ENCODE results near the gene TBX10.
"Not testable (repeated sequence)": the region's sequence is repeated elsewhere in the genome, so short reads cannot be mapped to it uniquely, and the experiment has no call there.

TBX10 gene

DNA sequence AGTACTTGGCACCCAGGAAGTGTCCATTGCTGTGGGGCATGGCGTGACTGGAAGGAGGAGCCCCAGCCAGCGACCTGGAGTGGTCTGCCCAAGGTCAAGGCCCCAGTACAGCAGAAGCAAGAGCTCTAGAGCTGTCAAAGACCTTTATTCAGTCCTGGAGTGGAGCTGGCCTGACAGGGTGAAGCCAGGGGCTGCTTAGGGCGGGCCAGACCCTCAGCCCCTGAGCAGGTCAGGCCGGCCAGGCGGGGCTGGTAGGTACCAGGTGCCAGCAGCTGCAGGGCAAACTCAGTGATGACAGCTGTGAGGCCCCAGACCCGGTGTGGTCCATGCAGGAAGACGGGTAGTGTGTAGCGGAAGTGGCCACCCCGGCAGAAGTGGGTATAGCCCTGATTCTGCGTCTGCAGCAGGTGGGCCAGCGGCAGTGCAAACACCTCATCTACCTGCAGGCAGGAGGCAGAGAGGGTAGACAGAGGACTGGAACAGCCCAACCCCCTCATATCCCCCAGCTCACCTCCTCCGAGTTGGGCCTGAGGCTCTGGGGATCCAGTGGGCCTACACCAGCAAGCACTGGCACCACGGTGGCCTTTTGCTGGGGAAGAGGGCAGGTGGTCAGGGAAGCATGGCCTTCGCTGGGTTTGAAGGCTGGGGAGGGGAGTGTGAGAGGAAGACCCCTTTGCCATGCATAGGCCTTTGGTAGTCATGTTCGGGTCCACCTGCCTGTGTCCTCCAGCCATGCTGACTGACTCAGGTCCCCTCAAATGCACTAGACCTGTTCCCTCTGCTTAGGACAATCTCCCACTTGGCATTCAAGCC is 11.5 kb downstream of the TBX10 start:
- no peak for DNase-seq (ENCODE audit: low spot score)
- peak overlapping the region; percentile 88 for H3K27ac ChIP-seq
- ChIA-PET POLR2A (ENCODE audit: low non-redundant PET) (no interaction called here), CTCF (interaction anchor here (0.8 to 3.3 kb wide), 5 partner anchors 14 to 56 kb away, joined by 3 to 15 read pairs (median 6); no protein-coding TSS in a partner anchor)
- TF ChIP-seq, protein P1, sequence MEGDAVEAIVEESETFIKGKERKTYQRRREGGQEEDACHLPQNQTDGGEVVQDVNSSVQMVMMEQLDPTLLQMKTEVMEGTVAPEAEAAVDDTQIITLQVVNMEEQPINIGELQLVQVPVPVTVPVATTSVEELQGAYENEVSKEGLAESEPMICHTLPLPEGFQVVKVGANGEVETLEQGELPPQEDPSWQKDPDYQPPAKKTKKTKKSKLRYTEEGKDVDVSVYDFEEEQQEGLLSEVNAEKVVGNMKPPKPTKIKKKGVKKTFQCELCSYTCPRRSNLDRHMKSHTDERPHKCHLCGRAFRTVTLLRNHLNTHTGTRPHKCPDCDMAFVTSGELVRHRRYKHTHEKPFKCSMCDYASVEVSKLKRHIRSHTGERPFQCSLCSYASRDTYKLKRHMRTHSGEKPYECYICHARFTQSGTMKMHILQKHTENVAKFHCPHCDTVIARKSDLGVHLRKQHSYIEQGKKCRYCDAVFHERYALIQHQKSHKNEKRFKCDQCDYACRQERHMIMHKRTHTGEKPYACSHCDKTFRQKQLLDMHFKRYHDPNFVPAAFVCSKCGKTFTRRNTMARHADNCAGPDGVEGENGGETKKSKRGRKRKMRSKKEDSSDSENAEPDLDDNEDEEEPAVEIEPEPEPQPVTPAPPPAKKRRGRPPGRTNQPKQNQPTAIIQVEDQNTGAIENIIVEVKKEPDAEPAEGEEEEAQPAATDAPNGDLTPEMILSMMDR (conservative IDR thresholded peaks at IDR 0.05; ENCODE audit: low read depth) = no peak

DNA sequence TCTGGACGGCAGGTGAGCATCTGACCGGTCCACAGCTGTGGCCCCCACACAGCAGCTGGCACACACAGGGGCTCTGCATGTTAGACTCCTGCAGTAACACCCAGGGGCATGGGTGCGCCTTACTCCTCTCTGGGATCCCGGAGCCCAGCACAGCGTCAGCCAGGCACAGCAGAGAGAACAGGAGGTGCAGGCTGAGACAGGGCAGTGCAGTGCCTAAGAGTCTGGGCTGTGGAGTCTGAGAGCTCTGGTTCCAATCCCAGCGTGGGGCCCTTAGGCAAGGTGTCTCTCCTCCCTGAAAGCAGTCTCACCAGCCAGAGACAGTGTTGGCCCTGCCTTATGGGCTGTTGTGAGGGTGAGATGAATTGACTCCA is 12.1 kb downstream of the TBX10 start:
- POLR2A ChIA-PET (ENCODE audit: low non-redundant PET) = no interaction called here
- peak overlapping the region; percentile 88 for H3K27ac ChIP-seq
- TF ChIP-seq, protein P1 (conservative IDR thresholded peaks at IDR 0.05; ENCODE audit: low read depth) = no peak
- CTCF ChIA-PET = interaction anchor here (0.8 to 3.3 kb wide), 2 partner anchors 13 to 87 kb away, joined by 3 to 15 read pairs; no protein-coding TSS in a partner anchor
- no peak for DNase-seq (ENCODE audit: low spot score)

DNA sequence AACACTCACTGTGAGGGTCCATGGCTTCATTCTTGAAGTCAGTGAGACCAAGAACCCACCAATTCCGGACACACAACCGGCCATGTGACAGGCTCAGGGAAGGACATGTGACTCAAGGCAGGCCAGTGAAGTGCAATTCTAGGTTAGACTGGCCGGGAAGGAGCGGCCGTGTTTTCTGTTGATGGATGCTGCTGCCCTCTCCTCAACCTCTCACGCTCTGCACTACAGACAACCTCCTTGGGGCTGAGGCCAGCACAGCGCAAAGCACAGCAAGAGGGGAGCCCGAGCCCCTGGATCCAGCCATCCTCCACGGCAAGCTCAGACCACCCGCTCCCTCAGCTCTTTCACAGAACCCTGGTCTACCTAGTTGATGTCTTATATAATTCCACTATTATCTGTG is 12.6 kb downstream of the TBX10 start:
- POLR2A ChIA-PET (ENCODE audit: low non-redundant PET) = no interaction called here
- CTCF ChIA-PET = interaction anchor here (0.8 kb wide), 2 partner anchors 12 to 87 kb away, joined by 3 read pairs; no protein-coding TSS in a partner anchor
- H3K27ac ChIP-seq = peak overlapping the region; percentile 88; the same call in 1 of the 2 replicates
- TF ChIP-seq, protein P1 (conservative IDR thresholded peaks at IDR 0.05; ENCODE audit: low read depth) = no peak
- no peak for DNase-seq (ENCODE audit: low spot score)

DNA sequence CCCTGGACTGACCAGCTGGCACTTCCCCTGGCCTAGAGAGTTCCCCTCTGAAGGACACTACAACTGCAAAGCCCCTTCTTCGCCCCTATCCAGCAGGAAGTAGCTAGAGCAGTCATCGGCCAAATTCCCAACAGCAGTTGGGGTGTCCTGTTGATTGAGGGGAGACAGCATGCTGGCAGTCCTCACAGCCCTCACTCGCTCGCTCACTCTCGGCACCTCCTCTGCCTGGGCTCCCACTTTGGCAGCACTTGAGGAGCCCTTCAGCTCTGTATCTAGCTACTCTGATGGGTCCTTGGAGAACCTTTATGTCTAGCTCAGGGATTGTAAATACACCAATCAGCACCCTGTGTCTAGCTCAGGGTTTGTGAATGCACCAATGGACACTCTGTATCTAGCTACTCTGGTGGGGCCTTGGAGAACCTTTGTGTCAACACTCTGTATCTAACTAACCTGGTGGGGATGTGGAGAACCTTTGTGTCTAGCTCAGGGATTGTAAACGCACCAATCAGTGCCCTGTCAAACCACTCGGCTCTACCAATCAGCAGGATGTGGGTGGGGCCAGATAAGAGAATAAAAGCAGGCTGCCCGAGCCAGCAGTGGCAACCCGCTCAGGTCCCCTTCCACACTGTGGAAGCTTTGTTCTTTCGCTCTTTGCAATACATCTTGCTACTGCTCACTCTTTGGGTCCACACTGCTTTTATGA is 13.3 kb downstream of the TBX10 start:
- H3K27ac ChIP-seq; POLR2A ChIA-PET (ENCODE audit: low non-redundant PET); DNase-seq (ENCODE audit: low spot score): not testable (repeated sequence)
- CTCF ChIA-PET = interaction anchor here (0.8 kb wide), 2 partner anchors 12 to 88 kb away, joined by 3 read pairs; no protein-coding TSS in a partner anchor

DNA sequence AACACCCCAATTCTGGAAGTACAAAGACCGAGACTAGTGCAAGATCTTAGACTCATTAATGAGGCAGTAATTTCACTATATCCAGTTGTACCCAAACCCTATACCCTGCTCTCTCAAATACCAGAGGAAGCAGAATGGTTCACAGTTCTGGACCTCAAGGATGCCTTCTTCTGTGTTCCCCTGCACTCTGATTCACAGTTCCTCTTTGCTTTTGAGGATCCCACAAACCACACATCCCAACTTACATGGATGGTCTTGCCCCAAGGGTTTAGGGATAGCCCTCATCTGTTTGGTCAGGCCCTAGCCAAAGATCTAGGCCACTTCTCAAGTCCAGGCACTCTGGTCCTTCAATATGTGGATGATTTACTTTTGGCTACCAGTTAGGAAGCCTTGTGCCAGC is 15.8 kb downstream of the TBX10 start:
- POLR2A ChIA-PET (ENCODE audit: low non-redundant PET); CTCF ChIA-PET; DNase-seq (ENCODE audit: low spot score); H3K27ac ChIP-seq: not testable (repeated sequence)

DNA sequence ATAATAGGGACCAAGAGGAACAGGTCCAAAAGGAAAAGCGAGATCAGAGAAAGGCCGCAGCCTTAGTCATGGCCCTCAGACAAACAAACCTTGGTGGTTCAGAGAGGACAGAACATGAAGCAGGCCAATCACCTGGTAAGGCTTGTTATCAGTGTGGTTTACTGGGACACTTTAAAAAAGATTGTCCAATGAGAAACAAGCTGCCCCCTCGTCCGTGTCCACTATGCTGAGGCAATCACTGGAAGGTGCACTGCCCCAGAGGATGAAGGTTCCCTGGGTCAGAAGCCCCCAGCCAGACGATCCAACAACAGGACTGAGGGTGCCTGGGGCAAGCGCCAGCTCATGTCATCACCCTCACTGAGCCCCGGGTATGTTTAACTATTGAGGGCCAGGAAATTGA is 16.7 kb downstream of the TBX10 start:
- H3K27ac ChIP-seq; DNase-seq (ENCODE audit: low spot score); POLR2A ChIA-PET (ENCODE audit: low non-redundant PET); CTCF ChIA-PET: not testable (repeated sequence)

DNA sequence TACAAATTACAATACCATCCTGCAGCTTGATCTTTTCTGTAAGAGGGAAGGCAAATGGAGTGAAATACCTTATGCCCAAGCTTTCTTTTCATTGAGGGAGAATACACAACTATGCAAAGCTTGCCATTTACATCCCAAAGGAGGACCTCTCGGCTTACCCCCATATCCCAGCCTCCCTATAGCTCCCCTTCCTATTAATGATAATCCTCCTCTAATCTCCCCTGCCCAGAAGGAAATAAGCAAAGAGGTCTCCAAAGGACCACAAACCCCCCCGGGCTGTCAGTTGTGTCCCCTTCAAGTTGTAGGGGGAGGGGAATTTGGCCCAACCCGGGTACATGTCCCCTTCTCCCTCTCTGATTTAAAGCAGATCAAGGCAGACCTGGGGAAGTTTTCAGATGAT is 17.6 kb downstream of the TBX10 start:
- DNase-seq (ENCODE audit: low spot score); CTCF ChIA-PET; POLR2A ChIA-PET (ENCODE audit: low non-redundant PET); H3K27ac ChIP-seq: not testable (repeated sequence)

DNA sequence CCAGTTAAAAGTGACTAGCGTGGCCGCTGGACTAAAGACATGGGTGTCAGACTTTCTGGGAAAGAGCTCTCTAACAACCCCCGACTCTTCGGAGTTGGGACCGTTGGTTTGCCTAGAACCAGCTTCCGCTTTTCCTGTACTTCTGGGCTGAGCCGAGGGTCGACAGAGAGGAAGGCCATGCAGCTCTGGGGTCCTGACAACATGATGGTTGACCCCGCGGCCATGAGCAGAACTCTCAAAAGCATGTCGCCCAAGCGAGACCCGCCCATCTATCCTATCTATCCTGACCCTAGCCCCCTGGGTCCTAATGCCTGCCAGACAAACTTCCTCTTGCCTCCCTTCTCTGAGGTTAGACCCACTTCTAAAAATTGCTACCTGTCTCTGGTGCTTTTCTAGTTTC is 18.9 kb downstream of the TBX10 start:
- CTCF ChIA-PET; DNase-seq (ENCODE audit: low spot score); POLR2A ChIA-PET (ENCODE audit: low non-redundant PET); H3K27ac ChIP-seq: not testable (repeated sequence)

DNA sequence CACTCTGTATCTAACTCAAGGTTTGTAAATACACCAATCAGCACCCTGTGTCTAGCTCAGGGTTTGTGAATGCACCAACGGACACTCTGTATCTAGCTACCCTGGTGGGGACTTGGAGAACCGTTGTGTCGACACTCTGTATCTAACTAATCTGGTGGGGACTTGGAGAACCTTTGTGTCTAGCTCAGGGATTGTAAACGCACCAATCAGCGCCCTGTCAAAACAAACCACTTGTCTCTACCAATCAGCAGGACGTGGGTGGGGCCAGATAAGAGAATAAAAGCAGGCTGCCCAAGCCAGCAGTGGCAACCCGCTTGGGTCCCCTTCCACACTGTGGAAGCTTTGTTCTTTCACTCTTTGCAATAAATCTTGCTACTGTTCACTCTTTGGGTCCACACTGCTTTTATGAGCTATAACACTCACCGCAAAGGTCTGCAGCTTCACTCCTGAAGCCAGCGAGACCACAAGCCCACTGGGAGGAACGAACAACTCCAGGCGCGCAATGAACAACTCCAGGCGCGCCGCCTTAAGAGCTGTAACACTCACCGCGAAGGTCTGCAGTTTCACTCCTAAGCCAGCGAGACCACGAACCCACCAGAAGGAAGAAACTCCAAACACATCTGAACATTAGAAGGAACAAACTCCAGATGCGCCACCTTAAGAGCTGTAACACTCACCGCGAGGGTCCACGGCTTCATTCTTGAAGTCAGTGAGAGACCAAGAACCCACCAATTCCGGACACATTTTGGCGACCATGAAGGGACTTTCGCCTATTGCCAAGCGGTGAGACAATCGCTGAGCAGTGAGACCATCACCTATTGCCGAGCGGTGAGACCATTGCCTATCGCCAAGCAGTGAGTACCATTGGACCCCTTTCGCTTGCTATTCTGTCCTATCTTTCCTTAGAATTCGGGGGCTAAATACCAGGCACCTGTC is 19.6 kb downstream of the TBX10 start:
- POLR2A ChIA-PET (ENCODE audit: low non-redundant PET); DNase-seq (ENCODE audit: low spot score); H3K27ac ChIP-seq; CTCF ChIA-PET: not testable (repeated sequence)

DNA sequence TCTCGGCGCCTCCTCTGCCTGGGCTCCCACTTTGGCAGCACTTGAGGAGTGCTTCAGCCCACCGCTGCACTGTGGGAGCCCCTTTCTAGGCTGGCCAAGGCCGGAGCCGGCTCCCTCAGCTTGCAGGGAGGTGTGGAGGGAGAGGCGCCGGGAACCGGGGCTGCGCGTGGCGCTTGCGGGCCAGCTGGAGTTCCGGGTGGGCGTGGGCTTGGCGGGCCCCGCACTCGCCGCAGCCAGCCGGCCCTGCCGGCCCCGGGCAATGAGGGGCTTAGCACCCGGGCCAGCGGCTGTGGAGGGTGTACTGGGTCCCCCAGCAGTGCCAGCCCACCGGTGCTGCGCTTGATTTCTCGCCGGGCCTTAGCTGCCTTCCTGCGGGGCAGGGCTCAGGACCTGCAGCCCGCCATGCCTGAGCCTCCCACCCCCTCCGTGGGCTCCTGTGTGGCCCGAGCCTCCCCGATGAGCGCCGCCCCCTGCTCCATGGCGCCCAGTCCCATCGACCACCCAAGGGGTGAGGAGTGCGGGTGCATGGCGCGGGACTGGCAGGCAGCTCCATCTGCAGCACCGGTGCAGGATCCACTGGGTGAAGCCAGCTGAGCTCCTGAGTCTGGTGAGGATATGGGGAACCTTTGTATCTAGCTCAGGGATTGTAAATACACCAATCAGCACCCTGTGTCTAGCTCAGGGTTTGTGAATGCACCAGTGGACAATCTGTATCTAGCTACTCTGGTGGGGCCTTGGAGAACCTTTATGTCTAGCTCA is 20.5 kb downstream of the TBX10 start:
- CTCF ChIA-PET; H3K27ac ChIP-seq; DNase-seq (ENCODE audit: low spot score): not testable (repeated sequence)

More for the DNA sequence above, 20.5 kb downstream of the TBX10 start:
- POLR2A ChIA-PET (ENCODE audit: low non-redundant PET) = not testable (repeated sequence)

All from RWPE1 (cell line).